Lower lobe of right lung (tissue), 2 donors: ENCODE data around the gene PCSK5. TPM values are rescaled to one million over a fixed set of nuclear protein-coding genes. Genes with fewer than 3 reads are reported as not detected.
A peak's percentile ranks its signal among the peaks of the same experiment; 100 is the strongest.
"Not testable (repeated sequence)": the region's sequence is repeated elsewhere in the genome, so short reads cannot be mapped to it uniquely, and the experiment has no call there.

ENCODE experiments used
- ATAC-seq, 2 donors: fragments of 200-7000 bp; cut with Tn5 transposase; one replicate each; pipeline ENCODE4 v1.9.1; 2020 to 2022; ENCODE audit warnings: mild to moderate bottlenecking in 2 of 2, moderate library complexity in 2 of 2
- DNase-seq: peaks from one replicate; pipeline ENCODE4 v3.0.0-alpha.2; 2020
- H3K27ac ChIP-seq: fragments of 200-600 bp; one replicate; pipeline ENCODE4 v1.8.0; 2022
- H3K27me3 ChIP-seq: fragments of 200-600 bp; one replicate; pipeline ENCODE4 v1.8.0; 2022; ENCODE audit warnings: low read depth
- H3K36me3 ChIP-seq: fragments of 200-600 bp; one replicate; pipeline ENCODE4 v1.8.0; 2022; ENCODE audit warnings: mild to moderate bottlenecking
- H3K4me1 ChIP-seq: fragments of 200-600 bp; one replicate; pipeline ENCODE4 v1.8.0; 2022
- H3K4me3 ChIP-seq: fragments of 200-600 bp; one replicate; pipeline ENCODE4 v1.8.0; 2022; ENCODE audit warnings: mild to moderate bottlenecking
- H3K9me3 ChIP-seq: fragments of 200-600 bp; one replicate; pipeline ENCODE4 v1.8.0; 2022
- CTCF ChIP-seq: fragments of 200-600 bp; IDR thresholded peaks from one replicate; pipeline ENCODE4 v1.8.0; 2022; ENCODE audit warnings: antibody characterized with exemption, mild to moderate bottlenecking
- intact Hi-C: fragments of 100-400 bp; cut with DNase I; formaldehyde crosslinking; loops from one replicate; pipeline ENCODE4 v1.11.0; 2022
- total RNA-seq: library from RNA; stranded (reverse); fragmentation: NEBNext Ultra II Directional; extraction: Animal tissue kit (Norgen Biotek cat#: 25700); gene quantifications from one replicate; pipeline ENCODE4 v1.2.1, GENCODE V29; 2021
- donor health status: DM: no; HTN: yes; CAD: no; lungs with severe emphysema.

PCSK5 gene
- total RNA-seq, 1 donor from 2014 or later, result 18.1 TPM

GRCh38 chr9:76296561-76297310 lies 406.3 kb downstream of the PCSK5 start:
- H3K4me3 ChIP-seq, result no peak overlapping the region
- ATAC-seq, result no peak
- H3K27ac ChIP-seq, result no peak overlapping the region
- no peaks in the 10 kb centered on the region for H3K9me3 ChIP-seq
- H3K27me3 ChIP-seq, result no peaks in the 10 kb centered on the region
- intact Hi-C loops, result no loop called here
- TF ChIP-seq CTCF, result no peak
- DNase-seq, result no peak
- H3K36me3 ChIP-seq, result no peaks in the 10 kb centered on the region
- peaks cover 5% of the 10 kb centered on the region for H3K4me1 ChIP-seq

- TF ChIP-seq CTCF, result no peak
- no peaks in the 10 kb centered on the region for H3K27me3 ChIP-seq
- peak; percentile 59 to 76 for ATAC-seq
- intact Hi-C loops, result no loop called here
- DNase-seq, result no peak
- no peak overlapping the region for H3K4me3 ChIP-seq
- no peaks in the 10 kb centered on the region for H3K36me3 ChIP-seq
- peaks cover 5% of the 10 kb centered on the region for H3K4me1 ChIP-seq
- peak overlapping the region; percentile 33 for H3K27ac ChIP-seq
- H3K9me3 ChIP-seq, result no peaks in the 10 kb centered on the region
These were observed 407.3 kb downstream of the PCSK5 start for GRCh38 chr9:76297721-76298239.

GRCh38 chr9:76298521-76299144 lies 408.2 kb downstream of the PCSK5 start:
- ATAC-seq (peak in 1 of 2 donors; percentile 54), DNase-seq (no peak)
- Histone ChIP-seq H3K27me3 (no peaks in the 10 kb centered on the region), H3K4me3 (no peak overlapping the region), H3K27ac (peak overlapping the region; percentile 33), H3K9me3 (no peaks in the 10 kb centered on the region), H3K36me3 (no peaks in the 10 kb centered on the region), H3K4me1 (peaks cover 5% of the 10 kb centered on the region)
- intact Hi-C loops, result no loop called here
- no peak for TF ChIP-seq CTCF

GRCh38 chr9:76302543-76302942 lies 412.1 kb downstream of the PCSK5 start:
- intact Hi-C loops, result no loop called here
- H3K9me3 ChIP-seq, result no peaks in the 10 kb centered on the region
- no peak overlapping the region for H3K4me3 ChIP-seq
- no peak overlapping the region for H3K27ac ChIP-seq
- TF ChIP-seq CTCF, result no peak
- H3K27me3 ChIP-seq, result no peaks in the 10 kb centered on the region
- ATAC-seq (no peak), DNase-seq (no peak)
- no peaks in the 10 kb centered on the region for H3K36me3 ChIP-seq
- peaks cover 1% of the 10 kb centered on the region for H3K4me1 ChIP-seq

- no peaks in the 10 kb centered on the region for H3K4me1 ChIP-seq
- peak; percentile 64 for TF ChIP-seq CTCF
- intact Hi-C loops, result no loop called here
- no peak overlapping the region for H3K27ac ChIP-seq
- ATAC-seq (peak; percentile 68 to 76), DNase-seq (no peak)
- H3K27me3 ChIP-seq, result no peaks in the 10 kb centered on the region
- H3K36me3 ChIP-seq, result no peaks in the 10 kb centered on the region
- no peak overlapping the region for H3K4me3 ChIP-seq
- H3K9me3 ChIP-seq, result no peaks in the 10 kb centered on the region
These were observed 412.6 kb downstream of the PCSK5 start for GRCh38 chr9:76302947-76303550.

GRCh38 chr9:76307047-76307446 lies 416.6 kb downstream of the PCSK5 start:
- H3K36me3 ChIP-seq, DNase-seq, intact Hi-C loops, H3K27ac ChIP-seq, H3K9me3 ChIP-seq, H3K4me1 ChIP-seq, H3K27me3 ChIP-seq, H3K4me3 ChIP-seq, ATAC-seq: not testable (repeated sequence)
